ENCODE results near the gene NFIB.

GRCh38 chr9:14342736-14343135 lies 28.8 kb upstream of the NFIB start:
- TF ChIP-seq EP300 (IDR thresholded peaks at IDR 0.05): no peak
- no peak for TF ChIP-seq CTCF (IDR thresholded peaks at IDR 0.05)
- TF ChIP-seq PBX3 (IDR thresholded peaks at IDR 0.05): no peak
- TF ChIP-seq JUN (IDR thresholded peaks at IDR 0.05): no peak
- TF ChIP-seq RAD21 (conservative IDR thresholded peaks at IDR 0.05 in 1 of 2, IDR thresholded peaks at IDR 0.05 in 1 of 2): no peak
- no peak for TF ChIP-seq MAX (IDR thresholded peaks at IDR 0.05)

Measured in A549 (cell line).